SIG-M5 treated with dmso at 0.1 percent for 504 hours (cell line): ENCODE measurements around the gene C4orf50.

Experiments
- DNase-seq: peaks from one replicate; lab custom pipeline; 2025; ENCODE audit not compliant: unreplicated experiment; lab: John Stamatoyannopoulos, UW

The C4orf50 gene

DNA sequence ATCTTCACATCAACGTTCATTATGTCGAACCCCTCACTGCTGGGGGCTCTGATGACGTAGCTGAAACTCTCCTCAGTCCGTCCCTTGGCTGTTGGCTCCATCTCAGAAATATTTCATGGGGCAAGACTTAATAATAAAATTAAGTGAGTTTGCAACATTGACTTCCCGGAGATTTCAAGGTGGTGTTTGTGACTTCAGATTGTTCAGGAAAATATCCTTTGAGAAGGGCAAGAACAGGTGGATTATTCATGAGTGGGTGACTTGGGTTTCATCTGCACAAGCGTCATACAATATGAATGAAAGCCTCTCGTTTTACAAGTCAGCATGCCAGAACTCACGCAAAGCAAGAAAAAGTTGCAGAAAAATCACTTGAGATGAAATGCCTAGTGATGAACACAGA lies at the start of gene C4orf50:
TSS of gene C4orf50 (minus strand) at position 101 of the 400 bp plus-strand sequence.
- DNase-seq: no peak

DNA sequence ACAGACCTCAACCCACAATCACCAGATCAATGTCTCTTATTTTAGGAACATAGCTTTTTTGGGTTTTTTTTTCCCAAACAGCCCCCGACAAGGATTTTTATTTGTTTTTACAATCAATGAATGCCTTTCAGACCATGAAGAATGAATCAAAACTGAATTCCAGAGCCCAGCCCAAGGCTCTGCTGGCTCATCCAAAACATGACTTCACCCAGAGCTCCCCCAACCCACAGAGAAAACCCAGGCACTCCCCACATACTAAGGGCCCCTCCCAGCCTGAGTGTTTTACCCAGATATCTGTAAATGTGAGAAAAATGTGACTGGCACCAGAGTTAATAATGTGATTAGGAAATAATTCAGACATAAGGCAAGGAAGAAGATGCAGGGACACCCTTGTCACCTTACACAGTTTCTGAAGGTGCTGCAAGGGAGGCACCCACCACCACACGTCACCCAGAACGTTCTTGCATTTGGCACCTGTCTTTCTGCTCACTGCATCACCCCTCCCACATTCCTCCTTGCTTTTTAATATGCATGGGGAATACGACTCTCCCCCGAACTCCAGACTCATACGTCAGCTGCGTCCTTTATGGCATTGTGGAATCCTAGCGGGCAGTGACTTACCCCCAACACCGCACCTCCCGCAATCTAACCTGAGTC lies 47.8 kb upstream of the C4orf50 start:
- no peak for DNase-seq

DNA sequence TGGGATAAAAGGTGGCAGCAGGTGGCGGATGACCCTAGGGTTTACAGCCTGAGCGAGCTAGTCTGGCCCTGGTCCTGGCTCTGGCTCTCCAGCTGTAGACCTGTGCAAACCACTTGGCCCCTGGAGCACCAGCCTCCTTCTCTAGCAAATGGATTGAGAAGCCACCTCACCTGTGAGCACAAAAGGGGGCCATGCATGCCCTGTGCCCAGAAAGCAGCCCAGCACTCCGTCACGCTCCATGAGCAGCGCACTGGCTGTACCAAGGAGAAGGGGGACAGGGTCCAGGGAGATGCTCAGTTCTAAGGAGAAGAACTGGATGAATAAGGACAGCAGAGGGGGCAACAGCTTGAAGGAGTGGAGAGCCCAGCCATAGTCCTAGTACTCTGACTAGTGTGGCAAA lies 46.9 kb upstream of the C4orf50 start:
- DNase-seq: no peak

DNA sequence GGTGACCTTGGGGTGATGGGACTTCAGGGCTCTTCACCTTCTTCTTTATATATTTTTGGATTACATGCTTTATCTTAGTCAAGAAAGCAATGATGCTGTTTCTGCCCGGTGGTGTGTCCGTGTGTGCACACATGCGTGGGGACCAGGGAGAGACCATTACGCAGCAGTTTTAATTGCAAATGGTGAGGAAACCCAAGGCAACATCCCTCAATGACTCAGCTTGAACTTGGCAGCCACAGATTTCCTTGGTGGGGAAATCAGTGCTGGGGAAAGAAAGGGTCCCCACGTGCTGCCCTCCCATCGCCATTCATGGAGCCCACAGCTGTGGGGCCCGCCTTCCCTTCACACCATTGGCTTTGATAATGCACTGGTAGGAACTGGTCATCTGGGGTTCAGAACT lies 46.2 kb upstream of the C4orf50 start:
- no peak for DNase-seq

DNA sequence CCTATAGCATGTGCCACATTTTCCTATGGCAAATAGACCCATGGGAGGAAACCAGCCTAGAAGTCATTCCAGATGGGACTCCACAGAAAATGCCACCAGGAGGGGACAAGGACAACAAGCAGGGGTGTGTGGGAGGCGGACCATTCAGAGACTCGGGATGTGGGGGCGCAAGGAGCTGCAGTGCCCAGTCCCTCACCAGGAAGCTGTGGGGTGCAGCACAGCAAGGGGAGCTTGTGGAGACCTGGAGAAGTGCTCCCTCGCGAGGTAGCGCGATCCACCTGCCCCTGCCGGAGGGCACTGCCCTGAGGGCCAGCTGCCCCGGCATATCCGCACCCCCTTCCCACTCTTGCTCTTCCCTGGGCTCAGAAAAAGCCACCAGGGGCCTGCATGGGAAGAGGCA lies 45.5 kb upstream of the C4orf50 start:
- DNase-seq: no peak

DNA sequence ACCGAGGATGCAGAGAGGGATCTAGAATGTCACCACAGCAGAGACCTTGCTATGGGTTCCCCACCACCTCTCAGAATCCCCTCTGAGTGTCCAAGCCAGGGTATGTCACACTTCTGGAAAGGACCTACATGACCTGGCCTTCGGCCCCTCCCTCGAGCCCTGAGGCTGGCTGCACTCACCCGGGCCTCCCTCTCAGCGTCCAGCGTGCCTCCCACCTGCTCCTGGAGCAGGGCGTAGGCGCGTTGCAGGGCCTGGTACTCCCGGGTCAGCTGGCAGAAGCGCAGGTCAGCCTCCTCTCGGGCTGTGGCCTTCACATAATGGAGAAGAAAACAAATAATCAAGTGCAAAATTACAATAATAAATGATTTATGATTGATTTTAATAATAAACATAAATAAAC lies 43.9 kb upstream of the C4orf50 start:
- no peak for DNase-seq

DNA sequence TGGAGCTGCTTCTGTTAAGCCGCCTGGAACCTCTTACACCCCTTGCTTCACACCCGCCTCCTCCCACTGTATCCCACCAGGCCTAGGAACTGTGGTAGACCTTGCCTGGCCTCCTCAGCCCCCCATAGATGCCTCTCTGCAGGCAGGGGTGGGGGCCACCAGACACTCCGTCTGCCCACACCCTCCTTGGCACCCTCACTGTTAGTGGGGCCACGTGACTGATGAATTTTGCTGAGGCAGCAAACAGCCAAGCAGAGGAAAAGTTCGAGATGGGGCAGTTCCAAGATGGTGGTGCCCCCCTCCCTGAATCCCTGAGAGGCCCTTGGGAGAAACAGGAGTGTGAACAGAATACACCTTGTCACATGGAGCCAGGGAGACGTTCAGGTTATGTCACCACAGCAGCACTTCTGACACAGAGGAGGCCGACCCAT lies 41.2 kb upstream of the C4orf50 start:
- DNase-seq: no peak

DNA sequence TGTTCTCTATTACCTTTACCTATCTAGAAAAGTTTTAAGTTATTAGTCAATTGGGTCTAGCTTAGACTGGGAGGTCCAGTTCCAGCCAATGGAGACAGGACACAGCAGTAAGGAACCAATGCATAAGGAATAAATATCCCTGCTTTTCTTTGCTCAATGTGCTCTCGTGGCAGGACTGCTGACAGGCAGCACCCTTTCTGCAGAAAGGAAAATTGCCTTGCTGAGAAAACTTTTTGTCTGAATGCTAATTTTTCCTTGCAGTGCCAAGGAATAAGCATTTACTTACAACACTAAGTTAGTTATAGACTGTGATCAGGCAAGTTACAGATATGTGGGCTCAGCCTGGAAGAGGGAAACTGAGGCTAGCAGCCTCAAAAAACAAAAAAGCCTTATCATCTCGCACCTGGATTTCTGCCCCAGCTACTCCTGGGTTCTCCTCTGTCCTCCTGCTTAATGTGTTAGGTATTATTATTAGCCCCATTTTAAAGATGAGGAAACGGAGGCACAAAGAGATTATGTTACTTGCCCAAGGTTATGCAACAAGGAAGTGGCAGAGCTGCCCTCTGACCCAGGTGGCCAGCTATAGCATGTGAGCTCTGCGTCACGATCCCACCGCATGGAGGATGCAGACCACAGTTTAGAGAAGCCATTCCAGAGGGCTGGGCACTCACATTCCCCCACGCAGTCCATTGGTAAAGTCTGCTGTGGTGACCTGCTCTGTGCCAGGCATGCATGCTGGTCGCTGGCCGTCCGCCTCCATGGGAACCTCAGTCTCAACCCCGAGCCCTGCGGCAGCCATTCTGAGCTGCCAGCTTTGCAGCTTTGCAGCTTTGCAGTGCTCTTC lies 40.5 kb upstream of the C4orf50 start:
- no peak for DNase-seq

DNA sequence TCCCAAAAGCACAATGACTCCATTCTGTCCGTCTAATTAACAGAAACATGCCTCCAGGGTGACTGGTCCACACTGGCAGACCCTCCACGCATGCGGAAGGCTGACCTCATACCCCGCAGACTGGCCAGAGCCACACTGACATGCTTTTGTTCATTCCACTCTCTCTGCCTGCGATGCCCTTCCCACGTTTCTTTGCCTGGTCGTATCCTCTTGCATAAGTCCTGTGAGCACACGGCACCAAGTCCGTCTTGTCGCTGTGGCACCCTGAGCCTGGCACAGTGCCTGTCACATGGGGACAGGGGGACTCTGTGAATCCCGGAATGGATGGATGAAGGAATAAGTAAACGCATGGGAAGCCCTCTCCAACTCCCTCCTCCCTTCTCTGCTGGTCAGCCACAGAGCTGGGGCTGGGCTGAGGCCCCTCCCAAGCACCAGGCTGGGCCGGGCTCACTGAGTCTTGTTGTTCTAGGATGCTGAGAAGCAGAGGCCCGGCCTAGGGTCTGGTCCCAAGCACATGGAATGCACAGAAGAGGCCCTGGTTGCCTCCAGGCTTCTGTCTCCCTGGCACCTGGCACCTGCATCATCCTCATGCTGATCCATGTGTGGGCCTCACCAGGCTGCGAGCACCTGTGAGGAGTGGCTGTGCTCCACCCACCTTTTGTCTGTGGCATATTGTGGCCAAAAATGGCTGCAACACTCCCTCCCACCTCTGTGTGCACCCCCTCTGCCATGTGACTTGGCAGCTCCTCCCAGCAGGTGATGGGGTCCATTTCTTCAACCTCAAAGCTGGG lies 38.9 kb upstream of the C4orf50 start:
- no peak for DNase-seq

DNA sequence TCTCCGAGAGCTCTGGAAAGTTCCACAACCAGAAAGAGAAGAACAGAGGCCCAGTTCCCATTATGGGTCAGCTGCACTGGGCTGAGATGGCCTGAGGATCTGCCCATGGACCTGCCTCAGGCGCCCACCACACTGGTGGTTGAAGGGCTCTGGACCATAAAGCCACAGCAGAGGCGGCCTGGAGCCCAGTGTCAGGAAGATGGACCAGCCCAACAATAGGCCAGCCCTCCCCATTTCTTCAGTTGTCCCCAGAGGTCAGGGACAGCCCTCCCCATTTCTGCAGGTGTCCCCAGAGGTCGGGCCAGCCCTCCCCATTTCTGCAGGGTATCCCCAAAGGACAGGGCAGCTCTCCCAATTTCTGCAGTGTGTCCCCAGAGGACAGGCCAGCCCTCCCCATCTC lies 37.2 kb upstream of the C4orf50 start:
- DNase-seq: no peak

DNA sequence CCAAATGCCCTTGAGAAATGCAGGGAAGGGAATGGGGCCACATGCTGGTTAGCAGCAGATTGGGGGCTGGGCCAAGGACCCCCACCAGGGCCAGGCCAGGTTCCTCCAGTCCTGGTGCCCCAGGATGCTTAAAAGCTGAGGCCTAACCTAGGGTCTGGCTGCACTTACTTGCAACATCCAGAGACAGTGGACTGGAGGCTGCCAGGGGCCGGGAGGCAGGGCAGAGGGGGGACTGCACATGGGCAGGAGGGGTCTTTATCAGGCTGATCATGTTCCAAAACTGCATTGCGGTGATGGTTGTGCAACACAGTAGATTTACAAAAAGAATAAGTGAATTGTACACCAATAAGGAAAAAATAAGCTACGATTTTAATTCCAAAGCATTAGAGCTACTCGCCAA lies 36.8 kb upstream of the C4orf50 start:
- DNase-seq: no peak

DNA sequence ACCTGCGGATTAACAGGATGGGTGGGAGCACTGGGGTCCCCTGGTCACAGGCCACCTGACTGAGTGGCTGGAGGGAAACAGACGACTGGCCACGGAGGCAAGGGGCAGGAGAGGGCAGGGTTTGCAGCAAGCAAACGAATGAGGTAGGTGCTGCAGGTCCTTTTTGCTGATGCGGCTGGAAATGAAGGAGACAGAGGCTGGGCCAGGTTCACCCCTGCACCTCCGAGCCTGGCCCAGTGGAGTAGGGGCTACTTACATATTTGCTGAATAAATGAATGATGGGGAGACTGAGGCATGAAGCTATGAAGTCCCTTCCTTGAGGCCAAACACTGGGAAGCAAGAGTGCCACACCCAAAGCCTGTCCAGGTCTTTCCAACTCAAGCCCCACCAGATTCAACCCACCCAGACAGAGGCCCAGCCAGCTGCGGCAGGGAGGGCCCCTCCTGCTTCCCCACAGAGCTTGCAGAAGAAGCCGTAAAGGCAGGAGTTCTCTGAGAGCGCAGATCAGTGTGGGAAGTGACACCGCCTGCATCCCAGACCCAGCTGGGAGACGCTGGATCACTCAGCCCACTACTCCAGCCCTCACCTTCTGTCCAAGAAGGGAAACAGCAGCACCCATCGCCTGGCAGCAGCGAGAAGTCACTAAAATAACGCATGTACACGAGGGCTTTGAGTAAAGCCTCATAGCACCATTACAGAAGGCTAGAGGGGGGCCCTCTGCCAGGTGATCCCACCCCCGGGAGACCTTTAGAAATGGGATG lies 36.1 kb upstream of the C4orf50 start:
- no peak for DNase-seq

DNA sequence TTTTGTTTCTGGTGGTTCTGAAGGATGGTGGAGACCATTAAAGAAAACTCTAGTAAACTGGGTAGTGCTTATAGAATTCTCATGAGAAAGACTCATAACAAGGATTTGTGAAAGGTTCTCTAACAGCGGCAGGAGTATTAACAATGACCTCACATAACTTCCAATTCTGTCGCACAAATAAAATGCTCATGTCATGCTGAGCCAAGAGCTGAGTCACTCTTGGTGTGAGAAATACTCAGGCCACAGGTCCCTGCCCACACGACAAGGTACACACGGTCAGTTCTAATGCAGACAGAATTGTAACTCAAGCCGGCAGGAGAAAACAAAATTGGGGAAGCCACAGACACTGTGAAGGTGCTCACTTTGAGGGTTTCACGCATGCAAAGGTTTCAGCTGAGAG lies 34.4 kb upstream of the C4orf50 start:
- no peak for DNase-seq

DNA sequence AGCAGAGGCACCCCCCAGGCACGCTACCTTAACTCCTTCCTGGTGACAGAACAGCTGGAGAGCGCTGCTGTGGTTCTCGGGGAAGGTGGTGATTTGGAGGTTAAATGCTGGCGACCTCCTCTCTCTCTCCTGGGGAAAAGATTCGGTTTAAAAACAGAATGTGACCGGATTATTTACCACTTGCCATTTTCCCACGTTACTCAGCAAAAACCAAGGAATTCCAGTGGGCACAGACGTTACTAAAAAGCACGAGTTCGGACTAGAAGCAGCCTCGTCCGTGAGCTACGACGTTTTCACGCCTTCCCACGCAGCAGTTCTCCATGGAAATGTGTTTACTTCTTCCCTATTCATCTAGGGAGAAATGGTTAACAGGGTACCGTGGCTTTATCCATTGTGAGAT lies 32.3 kb upstream of the C4orf50 start:
- no peak for DNase-seq

DNA sequence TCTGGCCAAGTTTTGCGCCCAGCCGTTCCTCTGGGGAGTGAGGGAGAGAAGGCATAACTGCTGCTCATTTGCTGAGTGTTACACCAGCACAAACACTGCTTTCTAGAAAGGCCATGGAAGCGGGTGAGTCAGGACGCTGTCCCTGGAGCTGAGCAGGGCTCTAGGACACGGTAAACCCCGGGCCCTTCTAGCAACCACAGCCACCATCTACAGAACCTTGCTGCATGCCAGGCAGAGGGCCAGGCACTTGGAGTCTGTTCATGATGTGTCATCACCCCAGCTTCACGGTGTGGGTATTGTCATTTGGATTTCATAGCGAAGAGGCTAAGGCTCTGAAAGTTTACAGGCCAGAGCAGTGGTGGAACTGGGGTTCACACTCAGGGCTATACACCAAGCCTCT lies 31.8 kb upstream of the C4orf50 start:
- no peak for DNase-seq

DNA sequence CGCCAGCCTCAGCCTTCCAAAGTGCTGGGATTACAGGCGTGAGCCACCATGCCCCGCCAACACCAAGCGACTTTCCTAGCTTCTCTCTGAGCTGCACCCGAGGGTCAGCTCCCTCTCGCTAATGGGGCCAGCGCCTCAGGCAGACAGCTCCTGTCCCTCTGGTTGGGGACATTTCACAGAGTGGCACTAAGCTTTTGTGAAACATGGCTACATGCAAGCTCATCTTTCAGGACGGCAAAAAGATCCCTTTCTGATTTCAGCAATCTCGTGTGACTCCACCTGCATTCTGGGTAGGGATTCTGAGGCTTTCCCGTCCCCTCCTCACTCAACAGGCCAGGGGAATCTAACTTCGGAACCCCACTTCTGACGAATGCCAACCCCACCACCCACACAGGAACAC lies 31.0 kb upstream of the C4orf50 start:
- no peak for DNase-seq

DNA sequence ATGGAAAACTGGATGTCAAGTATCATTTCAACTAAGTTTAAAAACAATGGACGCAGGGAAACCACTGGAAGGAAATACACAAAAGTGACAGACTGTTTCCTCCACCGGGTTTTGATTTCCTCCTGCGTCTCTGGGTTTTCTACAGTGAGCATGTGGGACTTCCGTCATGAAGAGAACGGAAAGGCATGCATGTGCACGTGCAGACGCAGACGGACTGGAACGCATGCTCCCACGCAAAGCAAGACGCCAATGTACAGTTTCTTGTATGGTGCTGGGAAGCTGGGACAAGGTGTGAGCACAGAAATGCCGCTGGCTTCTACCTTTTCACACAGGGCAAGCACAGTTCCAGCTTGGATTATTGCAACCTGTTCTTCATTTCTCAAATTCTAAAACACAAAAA lies 30.3 kb upstream of the C4orf50 start:
- no peak for DNase-seq

DNA sequence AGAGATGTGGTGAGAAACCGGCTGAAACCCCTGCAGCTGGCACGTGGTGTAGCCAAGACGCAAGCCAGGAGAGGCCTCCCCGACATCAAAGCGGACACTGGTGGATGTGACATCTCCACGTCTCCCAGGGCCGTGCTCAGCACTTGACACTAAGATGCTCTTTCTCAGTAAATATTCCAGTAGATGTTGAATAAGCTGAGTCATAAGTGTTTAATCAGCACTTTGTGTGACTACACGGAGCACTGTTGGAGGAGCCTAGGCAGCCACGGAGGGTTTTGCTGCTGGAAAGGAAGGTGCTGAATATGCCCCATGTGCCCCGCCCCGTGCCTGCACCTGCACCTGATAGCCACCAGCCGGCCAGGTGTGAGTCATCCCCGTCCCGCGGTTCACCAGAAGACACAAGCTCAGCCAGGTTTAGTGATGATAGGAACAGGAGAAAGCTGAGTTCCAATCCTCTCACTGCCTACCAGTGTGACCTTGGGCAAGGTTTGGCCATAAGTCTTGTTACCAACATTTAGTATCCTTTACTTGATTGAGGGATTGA lies 29.0 kb upstream of the C4orf50 start:
- no peak for DNase-seq

DNA sequence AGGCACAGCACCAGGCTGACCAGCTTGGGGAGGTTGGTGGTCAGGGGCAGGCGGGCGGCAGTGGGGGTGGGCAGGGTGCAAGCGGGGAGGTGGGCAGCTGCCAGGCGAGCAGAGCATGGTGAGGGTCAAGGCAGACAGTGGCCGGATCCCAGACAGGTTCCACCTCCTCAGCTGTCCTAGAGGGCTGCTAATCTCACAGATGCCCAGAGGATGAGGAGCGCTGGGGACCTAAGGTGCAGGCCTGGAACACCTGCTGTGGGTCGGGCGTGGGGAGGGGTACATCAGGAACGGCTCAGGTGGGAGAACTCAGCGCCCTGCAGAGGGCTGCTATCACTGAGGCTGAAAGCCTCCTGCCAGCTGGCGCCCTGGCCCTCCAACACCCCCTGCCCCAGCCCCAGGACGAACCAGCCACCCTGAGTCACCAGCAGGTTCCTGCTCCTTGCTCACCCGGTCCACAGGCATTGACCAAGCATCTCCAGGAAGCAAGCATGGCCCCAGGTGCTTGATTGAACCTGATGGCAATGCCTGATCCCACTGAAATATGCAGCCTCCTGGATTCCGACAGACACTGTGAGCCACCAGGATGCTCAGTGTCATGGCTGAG lies 28.4 kb upstream of the C4orf50 start:
- DNase-seq: no peak

DNA sequence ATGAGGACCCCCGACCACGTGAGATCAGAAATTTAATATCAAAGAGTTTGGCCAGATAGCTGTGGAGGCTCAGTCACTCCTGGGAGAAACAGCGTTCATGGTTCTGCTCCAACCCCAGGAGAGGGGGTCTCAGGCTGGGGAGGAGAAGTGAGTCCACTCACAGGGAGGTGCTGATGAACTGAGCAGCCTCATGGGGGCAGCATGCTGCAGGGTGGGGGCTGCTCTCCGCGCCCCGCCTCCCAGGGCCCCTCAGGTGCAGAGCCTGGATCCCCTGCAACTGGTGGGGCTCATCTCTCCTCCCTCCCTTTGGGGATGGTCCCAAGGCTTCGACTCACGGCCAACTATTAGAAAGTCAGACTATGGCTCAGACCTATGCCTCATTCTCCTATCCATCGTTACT lies 26.6 kb upstream of the C4orf50 start:
- DNase-seq: no peak
